Activated CD8-positive, alpha-beta memory T cell treated with anti-CD3 and anti-CD28 coated beads for 36 hours (primary cell): ENCODE measurements around the gene SMG6. TPM values are rescaled to one million over a fixed set of nuclear protein-coding genes. Genes with fewer than 3 reads are reported as not detected.

Source experiments
- CTCF ChIA-PET: fragments of 350-600 bp; sonication (Branson Sonifier 250); formaldehyde crosslinking; loops from one replicate; lab custom pipeline; 2021; ENCODE audit warnings: antibody characterized with exemption; lab: Charles Lee
- POLR2A ChIA-PET: fragments of 350-600 bp; sonication (Branson Sonifier 250); formaldehyde crosslinking; loops from one replicate; lab custom pipeline; 2021; ENCODE audit warnings: antibody characterized with exemption; lab: Charles Lee
- total RNA-seq, 2 experiments: library from RNA; stranded (reverse); gene quantifications; one replicate each; pipeline ENCODE4 v1.2.3, GENCODE V29; 2021

The SMG6 gene
- total RNA-seq, 2 experiments from 2014 or later = 55.0 to 60.8 TPM

- CTCF ChIA-PET = interaction anchor here (0.7 to 12.0 kb wide), 9 partner anchors 9 to 154 kb away, joined by 3 to 82 read pairs (median 5); partner anchors contain the start of gene HIC1
- POLR2A ChIA-PET = interaction anchor here (0.5 to 1.1 kb wide), 3 partner anchors 9 to 246 kb away, joined by 4 to 5 read pairs (median 4); no protein-coding TSS in a partner anchor
Observed at GRCh38 chr17:2090804-2091534, 212.6 kb downstream of the SMG6 start.

- ChIA-PET POLR2A (interaction anchor here (0.5 to 2.0 kb wide), 9 partner anchors 8 to 263 kb away, joined by 3 to 9 read pairs (median 5); no protein-coding TSS in a partner anchor), CTCF (interaction anchor here (0.6 to 12.0 kb wide), 11 partner anchors 9 to 253 kb away, joined by 3 to 82 read pairs (median 3); partner anchors contain the start of gene HIC1)
Observed at GRCh38 chr17:2090210-2090641, 213.4 kb downstream of the SMG6 start.

GRCh38 chr17:2089021-2089422 is 214.6 kb downstream of the SMG6 start:
- ChIA-PET CTCF (interaction anchor here (0.6 to 12.0 kb wide), 5 partner anchors 11 to 165 kb away, joined by 3 to 82 read pairs (median 4); partner anchors contain the start of gene HIC1), POLR2A (interaction anchor here (0.5 to 2.0 kb wide), 10 partner anchors 20 to 312 kb away, joined by 3 to 9 read pairs (median 4); partner anchors contain the start of gene MNT)

GRCh38 chr17:2087597-2088211 is 215.9 kb downstream of the SMG6 start:
- ChIA-PET POLR2A (interaction anchor here (0.5 to 1.4 kb wide), 3 partner anchors 17 to 177 kb away, joined by 3 to 7 read pairs (median 5); no protein-coding TSS in a partner anchor), CTCF (interaction anchor here (0.5 to 12.0 kb wide), 6 partner anchors 15 to 157 kb away, joined by 4 to 82 read pairs (median 4); partner anchors contain the start of gene HIC1)

- CTCF ChIA-PET = interaction anchor here (0.9 to 12.0 kb wide), 5 partner anchors 10 to 185 kb away, joined by 3 to 82 read pairs (median 3); partner anchors contain the start of gene HIC1
- POLR2A ChIA-PET = no interaction called here
Observed at GRCh38 chr17:2086306-2086705, 217.3 kb downstream of the SMG6 start.

- CTCF ChIA-PET = interaction anchor here (1.4 to 12.0 kb wide), 3 partner anchors 13 to 138 kb away, joined by 3 to 82 read pairs (median 13); partner anchors contain the start of gene HIC1
- POLR2A ChIA-PET = interaction anchor here (0.5 kb wide), 1 partner anchor 49 kb away, joined by 3 read pairs; no protein-coding TSS in a partner anchor
Observed at GRCh38 chr17:2085648-2085949, 218.0 kb downstream of the SMG6 start.

GRCh38 chr17:2084766-2085647 is 218.6 kb downstream of the SMG6 start:
- POLR2A ChIA-PET = interaction anchor here (0.5 kb wide), 1 partner anchor 50 kb away, joined by 3 read pairs; no protein-coding TSS in a partner anchor
- CTCF ChIA-PET = interaction anchor here (1.4 to 12.0 kb wide), 5 partner anchors 13 to 160 kb away, joined by 3 to 82 read pairs (median 7); partner anchors contain the start of gene HIC1

GRCh38 chr17:2084036-2084765 is 219.4 kb downstream of the SMG6 start:
- ChIA-PET CTCF (interaction anchor here (1.9 to 12.0 kb wide), 4 partner anchors 12 to 161 kb away, joined by 4 to 82 read pairs (median 10); partner anchors contain the start of gene HIC1), POLR2A (interaction anchor here (0.5 to 1.2 kb wide), 4 partner anchors 16 to 219 kb away, joined by 3 to 5 read pairs (median 4); partner anchors contain the start of genes SMG6 and SRR)

- POLR2A ChIA-PET = interaction anchor here (1.2 kb wide), 3 partner anchors 15 to 27 kb away, joined by 3 to 5 read pairs (median 4); no protein-coding TSS in a partner anchor
- CTCF ChIA-PET = interaction anchor here (1.9 to 12.0 kb wide), 4 partner anchors 11 to 161 kb away, joined by 4 to 82 read pairs (median 10); partner anchors contain the start of gene HIC1
Observed at GRCh38 chr17:2083613-2084035, 220.0 kb downstream of the SMG6 start.

GRCh38 chr17:2082003-2082781 is 221.4 kb downstream of the SMG6 start:
- CTCF ChIA-PET = interaction anchor here (1.2 to 12.0 kb wide), 4 partner anchors 9 to 26 kb away, joined by 3 to 82 read pairs (median 6); partner anchors contain the start of gene HIC1
- POLR2A ChIA-PET = interaction anchor here (0.9 to 1.7 kb wide), 3 partner anchors 8 to 220 kb away, joined by 3 to 5 read pairs (median 4); no protein-coding TSS in a partner anchor

- POLR2A ChIA-PET = interaction anchor here (0.9 to 1.7 kb wide), 3 partner anchors 9 to 221 kb away, joined by 3 to 5 read pairs (median 4); no protein-coding TSS in a partner anchor
- CTCF ChIA-PET = interaction anchor here (1.0 to 12.0 kb wide), 5 partner anchors 10 to 30 kb away, joined by 3 to 82 read pairs (median 5); partner anchors contain the start of gene HIC1
Observed at GRCh38 chr17:2081564-2081963, 222.0 kb downstream of the SMG6 start.

GRCh38 chr17:2077040-2077439 is 226.5 kb downstream of the SMG6 start:
- ChIA-PET CTCF (interaction anchor here (0.8 kb wide), 1 partner anchor 9 kb away, joined by 3 read pairs; no protein-coding TSS in a partner anchor), POLR2A (no interaction called here)

- CTCF ChIA-PET = interaction anchor here (0.8 to 2.2 kb wide), 2 partner anchors 10 to 169 kb away, joined by 3 to 7 read pairs; no protein-coding TSS in a partner anchor
- POLR2A ChIA-PET = no interaction called here
Observed at GRCh38 chr17:2076087-2076984, 227.2 kb downstream of the SMG6 start.

GRCh38 chr17:2075336-2076086 is 228.1 kb downstream of the SMG6 start:
- POLR2A ChIA-PET = no interaction called here

More at GRCh38 chr17:2075336-2076086, 228.1 kb downstream of the SMG6 start:
- CTCF ChIA-PET = interaction anchor here (1.3 to 2.6 kb wide), 3 partner anchors 15 to 169 kb away, joined by 4 to 8 read pairs (median 7); no protein-coding TSS in a partner anchor
